Superior temporal gyrus (tissue), 1 donor: ENCODE measurements around the gene CGA.

ENCODE experiments used
- DNase-seq: peaks from one replicate; pipeline ENCODE4 v3.0.0-alpha.2; 2016; ENCODE audit errors: extremely low spot score

Gene CGA

GRCh38 chr6:87088076-87088475 is 6.8 kb downstream of the CGA start:
- no peak for DNase-seq

GRCh38 chr6:87082160-87082721 is 12.7 kb downstream of the CGA start:
- DNase-seq: no peak

- peak; percentile 83 for DNase-seq
These were observed 15.8 kb downstream of the CGA start for GRCh38 chr6:87078983-87079616.

GRCh38 chr6:87075168-87075567 is 19.7 kb downstream of the CGA start:
- no peak for DNase-seq

- DNase-seq: no peak
These were observed 20.7 kb downstream of the CGA start for GRCh38 chr6:87074101-87074621.

GRCh38 chr6:87071683-87072082 is 23.2 kb downstream of the CGA start:
- no peak for DNase-seq

GRCh38 chr6:87070741-87071140 is 24.2 kb downstream of the CGA start:
- no peak for DNase-seq

- no peak for DNase-seq
These were observed 26.1 kb downstream of the CGA start for GRCh38 chr6:87068795-87069194.

GRCh38 chr6:87066449-87067333 is 28.2 kb downstream of the CGA start:
- DNase-seq: peak; percentile 83

- no peak for DNase-seq
These were observed 29.8 kb downstream of the CGA start for GRCh38 chr6:87065117-87065516.

GRCh38 chr6:87059943-87060342 is 35.0 kb downstream of the CGA start:
- DNase-seq: no peak

GRCh38 chr6:87054143-87054833 is 40.6 kb downstream of the CGA start:
- DNase-seq: no peak

- no peak for DNase-seq
These were observed 41.6 kb downstream of the CGA start for GRCh38 chr6:87053312-87053711.

GRCh38 chr6:87049779-87050178 is 45.1 kb downstream of the CGA start:
- DNase-seq: no peak

- DNase-seq: no peak
These were observed 49.3 kb downstream of the CGA start for GRCh38 chr6:87045521-87046075.

GRCh38 chr6:87040729-87041128 is 54.2 kb downstream of the CGA start:
- DNase-seq: no peak
